ENCODE data around the gene DDX28. TPM values are rescaled to one million over a fixed set of nuclear protein-coding genes. Genes with fewer than 3 reads are reported as not detected.
"Not testable (repeated sequence)": the region's sequence is repeated elsewhere in the genome, so short reads cannot be mapped to it uniquely, and the experiment has no call there.

DDX28 gene
- total and polyA plus RNA-seq, 2 donors from 2014 or later = 10.6 to 13.1 TPM

GRCh38 chr16:68013440-68013839, 9.6 kb downstream of the DDX28 start:
- no peak for TF ChIP-seq CTCF (IDR thresholded peaks at IDR 0.05; ENCODE audit: borderline replicate concordance, extremely low read depth, insufficient read depth)
- Histone ChIP-seq H3K27ac (ENCODE audit: low read depth in 2 of 2, low read length in 2 of 2) (no peak overlapping the region), H3K36me3 (ENCODE audit: control insufficient read depth in 2 of 3, insufficient read depth in 3 of 3, low read length in 3 of 3) (no peaks in the 10 kb centered on the region), H3K9ac (ENCODE audit: low read length in 3 of 3) (no peak overlapping the region), H3K27me3 (ENCODE audit: control insufficient read depth, insufficient read depth, low read length) (no peaks in the 10 kb centered on the region), H3K9me3 (ENCODE audit: control insufficient read depth in 2 of 3, insufficient read depth in 1 of 3, low read length in 3 of 3) (no peaks in the 10 kb centered on the region), H3K4me3 (ENCODE audit: low read length in 3 of 3) (no peak overlapping the region), H3K4me1 (ENCODE audit: control insufficient read depth in 2 of 3, insufficient read depth in 2 of 3, low read depth in 1 of 3, low read length in 3 of 3) (no peaks in the 10 kb centered on the region)
- intact Hi-C loops (cut with DNase I) = no loop called here
- FAIRE-seq (no peak), DNase-seq (no peak)

- H3K36me3 ChIP-seq (ENCODE audit: control insufficient read depth in 2 of 3, insufficient read depth in 3 of 3, low read length in 3 of 3); H3K9me3 ChIP-seq (ENCODE audit: control insufficient read depth in 2 of 3, insufficient read depth in 1 of 3, low read length in 3 of 3); FAIRE-seq; H3K9ac ChIP-seq (ENCODE audit: low read length in 3 of 3); DNase-seq; H3K4me1 ChIP-seq (ENCODE audit: control insufficient read depth in 2 of 3, insufficient read depth in 2 of 3, low read depth in 1 of 3, low read length in 3 of 3); H3K4me3 ChIP-seq (ENCODE audit: low read length in 3 of 3); H3K27ac ChIP-seq (ENCODE audit: low read depth in 2 of 2, low read length in 2 of 2); intact Hi-C loops (cut with DNase I); H3K27me3 ChIP-seq (ENCODE audit: control insufficient read depth, insufficient read depth, low read length): not testable (repeated sequence)
These were observed 13.2 kb downstream of the DDX28 start for GRCh38 chr16:68009872-68010271.

- intact Hi-C loops (cut with DNase I) = no loop called here
These were observed 13.8 kb downstream of the DDX28 start for GRCh38 chr16:68009157-68009735.

GRCh38 chr16:68005786-68006286, 17.2 kb downstream of the DDX28 start:
- Histone ChIP-seq H3K4me3 (ENCODE audit: low read length in 3 of 3) (no peak overlapping the region), H3K27ac (ENCODE audit: low read depth in 2 of 2, low read length in 2 of 2) (peak overlapping the region in 1 of 2 donors; percentile 55), H3K9me3 (ENCODE audit: control insufficient read depth in 2 of 3, insufficient read depth in 1 of 3, low read length in 3 of 3) (no peaks in the 10 kb centered on the region), H3K27me3 (ENCODE audit: control insufficient read depth, insufficient read depth, low read length) (no peaks in the 10 kb centered on the region), H3K9ac (ENCODE audit: low read length in 3 of 3) (no peak overlapping the region), H3K4me1 (ENCODE audit: control insufficient read depth in 2 of 3, insufficient read depth in 2 of 3, low read depth in 1 of 3, low read length in 3 of 3) (no peaks in the 10 kb centered on the region), H3K36me3 (ENCODE audit: control insufficient read depth in 2 of 3, insufficient read depth in 3 of 3, low read length in 3 of 3) (no peaks in the 10 kb centered on the region)
- FAIRE-seq = no peak
- peak in 1 of 5 donors; percentile 20 for DNase-seq
- no peak for TF ChIP-seq CTCF (IDR thresholded peaks at IDR 0.05; ENCODE audit: borderline replicate concordance, extremely low read depth, insufficient read depth)
- intact Hi-C loops (cut with DNase I) = no loop called here

More at GRCh38 chr16:68009157-68009735, 13.8 kb downstream of the DDX28 start:
- Histone ChIP-seq H3K4me1 (ENCODE audit: control insufficient read depth in 2 of 3, insufficient read depth in 2 of 3, low read depth in 1 of 3, low read length in 3 of 3) (no peaks in the 10 kb centered on the region), H3K4me3 (ENCODE audit: low read length in 3 of 3) (no peak overlapping the region), H3K27me3 (ENCODE audit: control insufficient read depth, insufficient read depth, low read length) (no peaks in the 10 kb centered on the region), H3K27ac (ENCODE audit: low read depth in 2 of 2, low read length in 2 of 2) (no peak overlapping the region), H3K9ac (ENCODE audit: low read length in 3 of 3) (no peak overlapping the region), H3K9me3 (ENCODE audit: control insufficient read depth in 2 of 3, insufficient read depth in 1 of 3, low read length in 3 of 3) (no peaks in the 10 kb centered on the region), H3K36me3 (ENCODE audit: control insufficient read depth in 2 of 3, insufficient read depth in 3 of 3, low read length in 3 of 3) (no peaks in the 10 kb centered on the region)
- FAIRE-seq (no peak), DNase-seq (no peak)
- TF ChIP-seq CTCF (IDR thresholded peaks at IDR 0.05; ENCODE audit: borderline replicate concordance, extremely low read depth, insufficient read depth) = no peak

Measured in kidney (tissue), 14 donors.